Neutrophil (primary cell): ENCODE results near the gene ATP6V1G2.

ENCODE experiments used
- H3K27ac ChIP-seq: fragments of 200-600 bp; sonication (generic); 2 replicates; pipeline ENCODE4 v1.5.1; 2016; ENCODE audit warnings: mild to moderate bottlenecking, moderate library complexity
- H3K27me3 ChIP-seq: fragments of 200-600 bp; sonication (generic); 2 replicates; pipeline ENCODE4 v1.6.0; 2016; ENCODE audit warnings: mild to moderate bottlenecking
- H3K36me3 ChIP-seq: fragments of 200-600 bp; sonication (generic); 2 replicates; pipeline ENCODE4 v1.5.1; 2017
- H3K4me1 ChIP-seq, 2 experiments: fragments of 200-600 bp in 1 of 2; sonication (generic) in 1 of 2; 1 replicate in 1 of 2; 2 replicates in 1 of 2; pipeline versions ENCODE4 v1.5.1 to v1.6.1; 2013 to 2016; ENCODE audit warnings: low read depth in 1 of 2, low read length in 1 of 2, mild to moderate bottlenecking in 1 of 2, moderate library complexity in 1 of 2; ENCODE audit not compliant: control insufficient read depth in 1 of 2, insufficient read depth in 1 of 2
- H3K4me3 ChIP-seq, 2 experiments: fragments of 200-600 bp in 1 of 2; sonication (generic) in 1 of 2; 1 replicate in 1 of 2; 2 replicates in 1 of 2; pipeline ENCODE4 v1.5.1; 2013 to 2016; ENCODE audit warnings: low read depth in 1 of 2, low read length in 1 of 2, mild to moderate bottlenecking in 1 of 2, moderate library complexity in 1 of 2
- H3K9me3 ChIP-seq: fragments of 200-600 bp; sonication (generic); 2 replicates; pipeline ENCODE4 v1.5.1; 2016
- TF ChIP-seq, protein P1 (sequence below): fragments of 200-600 bp; sonication (generic); IDR thresholded peaks from 2 replicates; pipeline ENCODE4 v1.5.1; 2016; ENCODE audit warnings: antibody characterized with exemption

Gene ATP6V1G2

DNA sequence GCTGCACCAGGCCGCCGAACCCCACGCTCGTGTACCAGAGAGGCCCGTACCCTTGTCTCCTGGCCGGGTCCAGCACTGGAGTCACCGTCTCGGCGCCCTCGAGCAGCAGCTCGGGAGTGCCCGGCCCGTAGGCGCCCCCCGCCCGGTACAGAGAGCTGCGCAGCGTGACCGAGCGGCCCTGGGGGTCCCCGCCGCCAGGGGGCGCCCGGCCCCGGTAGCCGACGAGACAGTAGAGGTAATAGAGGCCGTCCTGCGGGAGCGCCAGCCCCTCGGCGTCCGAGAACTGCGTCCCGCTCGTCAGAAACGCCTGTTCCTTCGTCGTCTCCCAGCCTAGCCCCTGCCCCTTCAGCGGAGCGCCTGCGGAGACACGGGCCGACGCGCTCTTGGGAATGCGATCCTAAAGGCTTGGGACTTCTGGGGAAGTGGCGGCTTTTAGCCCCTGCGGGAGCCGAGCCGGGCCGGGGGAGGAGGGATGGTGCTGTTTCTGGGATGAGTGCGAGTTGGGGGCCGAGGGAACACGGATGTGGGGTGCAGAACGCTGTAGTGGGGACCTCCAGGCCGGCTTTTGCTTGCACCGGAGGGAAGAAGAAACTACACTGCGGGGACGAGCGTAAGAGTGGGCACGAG lies 34.5 kb upstream of the ATP6V1G2 start:
- Histone ChIP-seq H3K4me3 (peak overlapping the region; percentile 92 to 94), H3K9me3 (no peaks in the 10 kb centered on the region), H3K27ac (peak overlapping the region; percentile 96), H3K27me3 (no peaks in the 10 kb centered on the region), H3K4me1 (peaks cover 68 to 72% of the 10 kb centered on the region in 2 experiments), H3K36me3 (peaks cover 15% of the 10 kb centered on the region)
- TF ChIP-seq, protein P1, sequence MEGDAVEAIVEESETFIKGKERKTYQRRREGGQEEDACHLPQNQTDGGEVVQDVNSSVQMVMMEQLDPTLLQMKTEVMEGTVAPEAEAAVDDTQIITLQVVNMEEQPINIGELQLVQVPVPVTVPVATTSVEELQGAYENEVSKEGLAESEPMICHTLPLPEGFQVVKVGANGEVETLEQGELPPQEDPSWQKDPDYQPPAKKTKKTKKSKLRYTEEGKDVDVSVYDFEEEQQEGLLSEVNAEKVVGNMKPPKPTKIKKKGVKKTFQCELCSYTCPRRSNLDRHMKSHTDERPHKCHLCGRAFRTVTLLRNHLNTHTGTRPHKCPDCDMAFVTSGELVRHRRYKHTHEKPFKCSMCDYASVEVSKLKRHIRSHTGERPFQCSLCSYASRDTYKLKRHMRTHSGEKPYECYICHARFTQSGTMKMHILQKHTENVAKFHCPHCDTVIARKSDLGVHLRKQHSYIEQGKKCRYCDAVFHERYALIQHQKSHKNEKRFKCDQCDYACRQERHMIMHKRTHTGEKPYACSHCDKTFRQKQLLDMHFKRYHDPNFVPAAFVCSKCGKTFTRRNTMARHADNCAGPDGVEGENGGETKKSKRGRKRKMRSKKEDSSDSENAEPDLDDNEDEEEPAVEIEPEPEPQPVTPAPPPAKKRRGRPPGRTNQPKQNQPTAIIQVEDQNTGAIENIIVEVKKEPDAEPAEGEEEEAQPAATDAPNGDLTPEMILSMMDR: peak; percentile 94

DNA sequence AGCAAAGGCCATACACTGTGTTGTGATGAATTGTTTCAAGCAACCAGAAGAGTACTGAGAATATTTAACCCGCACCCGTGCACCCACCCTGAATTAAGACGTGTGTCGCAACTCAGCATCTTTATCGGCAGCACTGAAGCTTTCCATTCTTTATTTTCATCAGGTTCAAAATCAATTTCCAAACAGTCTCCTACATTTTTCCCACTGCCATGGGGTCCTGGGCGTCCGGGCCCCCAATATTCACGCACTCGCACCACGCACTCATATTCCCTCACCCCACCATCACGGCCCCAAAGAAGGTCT lies 34.0 kb upstream of the ATP6V1G2 start:
- Histone ChIP-seq H3K9me3 (no peaks in the 10 kb centered on the region), H3K4me3 (peak overlapping the region; percentile 92 to 94), H3K27ac (peak overlapping the region; percentile 96), H3K27me3 (no peaks in the 10 kb centered on the region), H3K4me1 (peaks cover 68 to 72% of the 10 kb centered on the region in 2 experiments), H3K36me3 (peaks cover 15% of the 10 kb centered on the region)
- TF ChIP-seq, protein P1: no peak

DNA sequence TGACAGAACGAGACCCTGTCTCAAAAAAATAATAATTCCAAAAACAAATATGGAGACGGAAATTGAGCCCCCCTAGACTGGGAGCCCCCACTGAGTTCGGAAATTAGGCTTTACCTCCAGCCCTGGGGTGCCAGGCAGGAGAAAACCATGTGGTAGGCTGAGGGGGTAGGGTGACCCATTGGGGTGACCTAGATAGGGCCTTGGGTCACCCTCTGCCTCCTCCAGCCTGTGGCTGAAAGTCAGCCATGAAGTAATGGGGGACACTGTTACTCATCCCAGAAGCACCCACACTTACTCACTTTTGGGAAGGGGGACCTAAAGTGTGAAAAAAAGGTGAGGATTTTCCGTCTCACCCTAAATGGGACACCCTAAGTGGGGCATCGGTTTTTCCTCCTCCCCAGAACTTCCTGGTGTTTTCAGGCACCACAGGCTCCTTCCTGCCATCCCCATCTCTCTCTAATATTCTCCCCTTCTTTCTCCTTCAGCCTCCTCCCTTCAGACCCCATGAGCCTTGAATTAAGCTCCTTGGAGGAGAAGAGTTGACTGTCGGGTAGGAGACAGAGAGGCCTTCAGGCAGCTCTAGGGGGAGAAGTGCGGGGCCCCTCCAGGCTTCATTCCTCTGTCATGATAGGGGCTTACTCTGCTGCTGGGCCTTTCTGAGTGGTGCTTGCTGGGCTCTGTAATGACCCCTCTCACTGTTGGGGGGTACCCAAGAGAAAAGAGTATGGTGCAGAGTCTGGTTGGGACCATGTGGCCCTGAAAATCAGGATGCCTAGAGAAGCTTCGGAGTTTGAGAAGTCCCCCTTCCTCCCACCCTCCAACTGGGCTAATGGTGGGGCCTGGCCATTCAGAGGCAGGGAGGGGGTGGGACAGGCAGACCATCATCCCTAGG lies 33.4 kb upstream of the ATP6V1G2 start:
- Histone ChIP-seq H3K36me3 (peaks cover 15% of the 10 kb centered on the region), H3K27me3 (no peaks in the 10 kb centered on the region), H3K27ac (peak overlapping the region; percentile 96), H3K4me1 (peaks cover 68 to 72% of the 10 kb centered on the region in 2 experiments), H3K9me3 (no peaks in the 10 kb centered on the region), H3K4me3 (peak overlapping the region; percentile 92 to 94)
- TF ChIP-seq, protein P1: no peak

DNA sequence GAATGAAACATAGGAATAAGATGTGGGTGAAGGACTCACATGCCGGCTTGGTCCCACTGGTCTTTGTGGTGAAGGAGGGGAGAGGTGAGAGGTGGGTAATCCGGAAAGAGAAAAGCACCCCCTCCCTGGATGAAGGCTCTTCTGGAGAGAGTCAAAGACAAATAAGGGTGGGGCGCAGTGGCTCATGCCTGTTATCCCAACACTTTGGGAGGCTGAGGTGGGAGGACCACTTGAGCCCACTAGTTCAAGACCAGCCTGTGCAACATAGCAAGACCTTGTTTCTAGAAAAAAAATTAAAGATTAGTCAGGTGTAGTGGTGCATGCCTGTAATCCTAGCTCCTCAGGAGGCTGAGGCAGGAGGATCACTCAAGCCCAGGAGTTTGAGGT lies 32.7 kb upstream of the ATP6V1G2 start:
- H3K27ac ChIP-seq: peak overlapping the region; percentile 96
- H3K4me3 ChIP-seq: no peak overlapping the region
- H3K4me1 ChIP-seq: peaks cover 64 to 70% of the 10 kb centered on the region in 2 experiments

DNA sequence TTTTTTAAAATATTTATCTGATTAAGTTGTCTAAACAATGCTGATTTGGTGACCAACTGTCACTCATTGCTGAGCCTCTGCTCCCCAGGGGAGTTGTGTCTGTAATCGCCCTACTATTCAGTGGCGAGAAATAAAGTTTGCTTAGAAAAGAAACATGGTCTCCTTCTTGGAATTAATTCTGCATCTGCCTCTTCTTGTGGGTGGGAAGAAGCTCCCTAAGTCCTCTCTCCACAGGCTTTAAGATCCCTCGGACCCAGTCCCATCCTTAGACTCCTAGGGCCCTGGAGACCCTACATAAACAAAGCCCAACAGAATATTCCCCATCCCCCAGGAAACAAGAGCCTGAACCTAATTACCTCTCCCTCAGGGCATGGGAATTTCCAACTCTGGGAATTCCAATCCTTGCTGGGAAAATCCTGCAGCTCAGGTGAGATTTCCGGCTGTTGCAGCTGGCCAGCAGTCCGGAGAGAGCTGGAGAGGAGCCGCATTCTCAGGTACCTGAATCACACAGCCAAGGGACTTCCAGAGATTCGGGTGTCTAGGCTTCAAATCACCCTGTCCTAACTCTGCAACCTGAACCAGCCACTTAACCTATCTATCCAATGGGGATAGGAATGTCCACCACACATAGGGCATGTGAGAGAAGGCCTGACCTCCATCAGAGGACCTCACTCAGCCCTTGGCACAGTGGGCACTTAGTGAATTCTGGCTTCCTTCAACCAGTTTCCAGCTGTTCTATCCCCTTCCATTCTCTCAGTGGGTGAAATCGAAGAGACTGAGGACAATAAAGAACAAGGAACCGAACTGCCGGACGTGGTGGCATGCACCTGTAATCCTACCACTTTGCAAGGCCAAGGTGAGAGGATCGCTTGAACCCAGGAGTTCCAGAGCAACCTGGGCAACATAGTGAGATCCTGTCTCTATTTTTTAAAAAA lies 32.0 kb upstream of the ATP6V1G2 start:
- Histone ChIP-seq H3K27ac (peak overlapping the region; percentile 96), H3K27me3 (no peaks in the 10 kb centered on the region), H3K36me3 (peaks cover 15% of the 10 kb centered on the region), H3K4me3 (no peak overlapping the region), H3K4me1 (peaks cover 57 to 63% of the 10 kb centered on the region in 2 experiments), H3K9me3 (no peaks in the 10 kb centered on the region)
- TF ChIP-seq, protein P1: no peak

More for the DNA sequence above, 32.7 kb upstream of the ATP6V1G2 start:
- Histone ChIP-seq H3K9me3 (no peaks in the 10 kb centered on the region), H3K36me3 (peaks cover 15% of the 10 kb centered on the region), H3K27me3 (no peaks in the 10 kb centered on the region)
- TF ChIP-seq, protein P1: no peak
